Measurements from ENCODE around the gene RELN. TPM values are rescaled to one million over a fixed set of nuclear protein-coding genes. Genes with fewer than 3 reads are reported as not detected.

Gene RELN
- total RNA-seq, 2 donors from 2014 or later, result 6.9 to 8.0 TPM

DNA sequence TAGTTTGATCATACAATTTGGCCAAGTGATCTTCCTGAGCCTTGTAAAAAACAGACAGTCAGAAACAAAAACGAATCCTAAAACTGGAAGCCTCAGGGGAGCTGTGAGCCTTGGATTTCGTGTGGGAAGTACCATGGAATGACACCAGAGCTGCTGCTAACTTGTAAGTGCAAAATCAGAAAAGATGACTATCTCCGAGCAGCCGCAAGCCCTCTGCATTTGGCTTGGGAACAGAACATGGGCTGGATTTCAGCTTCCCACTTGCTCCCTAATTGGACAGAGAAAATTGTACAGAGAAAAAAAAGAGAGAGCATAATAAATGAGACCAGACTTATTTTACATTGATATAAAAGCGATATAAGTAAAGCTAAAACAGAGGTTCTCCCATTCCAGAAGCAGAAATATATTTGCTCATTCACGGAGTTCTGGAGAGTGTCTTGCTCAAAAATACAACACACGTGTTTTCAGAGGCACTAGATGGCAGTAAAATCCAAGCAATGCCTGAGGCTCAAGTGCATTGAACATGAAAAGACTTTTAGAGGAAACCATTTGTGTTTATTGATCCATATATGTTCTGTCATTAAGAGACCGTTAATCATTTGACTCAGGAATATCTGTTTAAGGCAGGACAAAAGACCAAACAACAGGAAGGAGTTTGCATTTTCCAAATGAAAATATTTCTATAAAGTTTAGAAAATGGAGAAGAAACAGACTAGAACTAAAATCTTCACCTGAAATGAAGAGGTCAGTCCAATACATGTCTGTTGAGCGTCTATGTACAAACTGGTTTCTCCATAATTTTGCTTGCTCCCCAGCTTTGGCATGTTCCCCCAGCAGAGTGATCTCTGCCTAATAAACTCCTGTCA lies 465.2 kb downstream of the RELN start:
- Histone ChIP-seq H3K9me3 (no peaks in the 10 kb centered on the region), H3K36me3 (no peaks in the 10 kb centered on the region), H3K27me3 (no peaks in the 10 kb centered on the region), H3K4me1 (no peaks in the 10 kb centered on the region), H3K27ac (no peak overlapping the region), H3K4me3 (no peak overlapping the region)
- no peak for DNase-seq (ENCODE audit: low spot score)
- TF ChIP-seq, protein P1, sequence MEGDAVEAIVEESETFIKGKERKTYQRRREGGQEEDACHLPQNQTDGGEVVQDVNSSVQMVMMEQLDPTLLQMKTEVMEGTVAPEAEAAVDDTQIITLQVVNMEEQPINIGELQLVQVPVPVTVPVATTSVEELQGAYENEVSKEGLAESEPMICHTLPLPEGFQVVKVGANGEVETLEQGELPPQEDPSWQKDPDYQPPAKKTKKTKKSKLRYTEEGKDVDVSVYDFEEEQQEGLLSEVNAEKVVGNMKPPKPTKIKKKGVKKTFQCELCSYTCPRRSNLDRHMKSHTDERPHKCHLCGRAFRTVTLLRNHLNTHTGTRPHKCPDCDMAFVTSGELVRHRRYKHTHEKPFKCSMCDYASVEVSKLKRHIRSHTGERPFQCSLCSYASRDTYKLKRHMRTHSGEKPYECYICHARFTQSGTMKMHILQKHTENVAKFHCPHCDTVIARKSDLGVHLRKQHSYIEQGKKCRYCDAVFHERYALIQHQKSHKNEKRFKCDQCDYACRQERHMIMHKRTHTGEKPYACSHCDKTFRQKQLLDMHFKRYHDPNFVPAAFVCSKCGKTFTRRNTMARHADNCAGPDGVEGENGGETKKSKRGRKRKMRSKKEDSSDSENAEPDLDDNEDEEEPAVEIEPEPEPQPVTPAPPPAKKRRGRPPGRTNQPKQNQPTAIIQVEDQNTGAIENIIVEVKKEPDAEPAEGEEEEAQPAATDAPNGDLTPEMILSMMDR (IDR thresholded peaks at IDR 0.05), result peak in 1 of 2 donors; percentile 59

DNA sequence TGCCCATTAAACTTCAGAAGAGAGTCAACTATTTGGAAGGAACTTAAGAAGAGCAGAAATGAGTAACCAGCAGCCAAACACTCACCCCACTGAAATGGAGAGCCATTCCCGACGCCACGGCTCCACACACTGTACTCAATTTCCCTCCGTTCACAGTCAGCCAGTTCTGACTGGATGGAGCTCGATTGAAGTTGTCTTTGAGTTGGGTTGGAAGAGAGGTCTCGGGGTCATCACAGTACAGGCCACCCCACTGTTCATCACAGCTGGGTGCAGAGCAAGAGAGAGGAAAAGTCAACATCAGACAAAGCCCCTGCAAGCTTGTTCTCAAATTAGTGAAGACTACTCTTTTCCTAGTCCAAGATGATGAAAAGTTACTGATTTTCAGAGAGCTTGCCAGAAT lies 467.5 kb downstream of the RELN start:
- no peaks in the 10 kb centered on the region for H3K9me3 ChIP-seq
- H3K36me3 ChIP-seq, result no peaks in the 10 kb centered on the region
- no peak overlapping the region for H3K4me3 ChIP-seq
- no peak overlapping the region for H3K27ac ChIP-seq
- no peaks in the 10 kb centered on the region for H3K27me3 ChIP-seq
- TF ChIP-seq, protein P1 (IDR thresholded peaks at IDR 0.05), result no peak
- no peak for DNase-seq (ENCODE audit: low spot score)
- H3K4me1 ChIP-seq, result no peaks in the 10 kb centered on the region

DNA sequence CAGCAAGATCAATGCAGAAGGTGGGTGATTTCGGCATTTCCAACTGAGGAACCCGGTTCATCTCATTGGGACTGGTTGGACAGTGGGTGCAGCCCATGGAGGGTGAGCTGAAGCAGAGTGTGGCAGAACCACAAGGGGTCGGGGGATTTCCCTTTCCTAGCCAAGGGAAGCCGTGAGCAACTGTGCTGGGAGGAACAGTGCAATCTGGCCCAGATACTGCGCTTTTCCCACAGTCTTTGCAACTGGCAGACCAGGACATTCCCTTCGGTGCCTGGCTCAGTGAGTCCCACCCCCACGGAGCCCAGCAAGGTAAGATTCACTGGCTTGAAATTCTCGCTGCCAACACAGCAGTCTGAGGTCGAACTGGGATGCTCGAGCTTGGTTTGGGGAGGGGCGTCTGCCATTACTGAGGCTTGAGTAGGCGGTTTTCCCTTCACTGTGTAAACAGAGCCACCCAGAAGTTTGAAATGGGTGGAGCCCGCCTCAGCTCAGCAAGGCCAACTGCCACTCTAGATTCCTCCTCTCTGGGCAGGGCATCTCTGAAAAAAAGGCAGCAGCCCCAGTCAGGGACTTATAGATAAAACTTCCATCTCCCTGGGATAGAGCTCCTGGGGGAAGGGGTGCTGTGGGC lies 484.8 kb downstream of the RELN start:
- H3K4me3 ChIP-seq, result no peak overlapping the region
- no peak for DNase-seq (ENCODE audit: low spot score)
- no peaks in the 10 kb centered on the region for H3K9me3 ChIP-seq
- no peak overlapping the region for H3K27ac ChIP-seq
- no peaks in the 10 kb centered on the region for H3K36me3 ChIP-seq
- H3K4me1 ChIP-seq, result no peaks in the 10 kb centered on the region
- TF ChIP-seq, protein P1 (IDR thresholded peaks at IDR 0.05), result no peak
- H3K27me3 ChIP-seq, result no peaks in the 10 kb centered on the region

DNA sequence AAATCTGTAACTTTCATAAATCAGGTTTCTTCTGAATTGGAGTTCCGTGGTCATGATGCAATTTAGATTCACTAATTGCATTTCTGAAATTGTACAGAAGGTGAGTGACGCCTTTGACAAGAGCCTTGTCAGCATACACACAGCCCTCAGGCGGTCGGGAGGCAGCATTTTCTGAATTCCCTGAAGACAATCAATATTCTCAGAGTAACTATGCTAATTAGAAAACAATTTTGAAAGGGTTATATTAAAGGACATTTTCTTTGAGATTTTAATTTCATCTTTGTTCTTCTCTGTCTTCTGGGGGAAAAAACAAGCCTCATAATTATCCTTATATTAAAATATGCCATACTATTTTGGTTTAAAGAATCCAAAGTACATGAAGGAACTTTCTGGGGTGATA lies 488.3 kb downstream of the RELN start:
- H3K4me1 ChIP-seq, result no peaks in the 10 kb centered on the region
- no peak overlapping the region for H3K27ac ChIP-seq
- no peak for DNase-seq (ENCODE audit: low spot score)
- no peaks in the 10 kb centered on the region for H3K9me3 ChIP-seq
- H3K4me3 ChIP-seq, result no peak overlapping the region
- H3K27me3 ChIP-seq, result no peaks in the 10 kb centered on the region
- TF ChIP-seq, protein P1 (IDR thresholded peaks at IDR 0.05), result no peak
- no peaks in the 10 kb centered on the region for H3K36me3 ChIP-seq

DNA sequence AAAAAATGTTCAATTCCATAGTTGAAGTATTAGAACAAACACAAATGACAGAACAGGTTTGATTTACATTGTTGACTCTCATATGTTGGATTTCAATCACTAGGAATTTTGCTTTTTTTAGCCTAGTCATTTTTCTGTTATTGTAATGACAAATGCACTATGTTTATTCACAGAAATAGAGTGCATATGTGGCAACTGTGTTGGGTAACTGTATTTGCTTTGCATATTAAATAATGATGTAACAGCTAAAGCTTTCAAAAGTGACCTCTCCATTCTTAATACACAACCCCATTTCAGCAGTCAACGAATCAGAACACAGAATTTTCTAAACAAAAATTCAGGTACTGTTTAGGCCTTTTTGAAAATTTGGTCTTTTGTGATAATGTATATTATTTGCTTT lies 489.5 kb downstream of the RELN start:
- Histone ChIP-seq H3K27ac (no peak overlapping the region), H3K36me3 (no peaks in the 10 kb centered on the region), H3K9me3 (no peaks in the 10 kb centered on the region), H3K4me1 (no peaks in the 10 kb centered on the region), H3K27me3 (no peaks in the 10 kb centered on the region), H3K4me3 (no peak overlapping the region)
- DNase-seq (ENCODE audit: low spot score), result no peak
- TF ChIP-seq, protein P1 (IDR thresholded peaks at IDR 0.05), result no peak
